KMS-11 (cell line): Measurements from ENCODE around the gene TSPO.

Experiments used
- H2AFZ ChIP-seq: fragments of 200-600 bp; sonication (generic); 2 replicates; pipeline ENCODE4 v1.6.1; 2016; ENCODE audit warnings: antibody characterized with exemption, mixed run types, low read depth
- H3K27ac ChIP-seq: fragments of 200-600 bp; sonication (generic); 2 replicates; pipeline ENCODE4 v1.6.1; 2016; ENCODE audit warnings: mild to moderate bottlenecking, mixed run types
- H3K27me3 ChIP-seq: fragments of 200-600 bp; sonication (generic); 2 replicates; pipeline ENCODE4 v1.6.1; 2017; ENCODE audit warnings: mild to moderate bottlenecking, low read depth, mixed run types, moderate library complexity; ENCODE audit not compliant: insufficient read depth
- H3K36me3 ChIP-seq: fragments of 200-600 bp; sonication (generic); 2 replicates; pipeline ENCODE4 v1.6.1; 2017; ENCODE audit warnings: mild to moderate bottlenecking, mixed run types; ENCODE audit not compliant: insufficient read depth
- H3K4me1 ChIP-seq: fragments of 200-600 bp; sonication (generic); 2 replicates; pipeline ENCODE4 v1.6.1; 2016; ENCODE audit warnings: mild to moderate bottlenecking, low read depth, mixed run types; ENCODE audit not compliant: poor library complexity, severe bottlenecking
- H3K4me2 ChIP-seq: fragments of 200-600 bp; sonication (generic); 2 replicates; pipeline ENCODE4 v1.7.0; 2016; ENCODE audit warnings: mild to moderate bottlenecking, mixed run types
- H3K4me3 ChIP-seq: fragments of 200-600 bp; sonication (generic); IDR thresholded peaks from 2 replicates; pipeline ENCODE4 v1.6.1; 2017; ENCODE audit warnings: low read depth, low read length, mixed read lengths; ENCODE audit not compliant: insufficient read depth
- H3K79me2 ChIP-seq: fragments of 200-600 bp; sonication (generic); 2 replicates; pipeline ENCODE4 v1.6.1; 2016; ENCODE audit warnings: low read depth, mixed run types; ENCODE audit not compliant: insufficient read depth
- H3K9ac ChIP-seq: fragments of 200-600 bp; sonication (generic); 2 replicates; pipeline ENCODE4 v1.6.1; 2016; ENCODE audit warnings: mild to moderate bottlenecking, mixed run types
- H4K20me1 ChIP-seq: fragments of 200-600 bp; sonication (generic); 2 replicates; pipeline ENCODE4 v1.6.1; 2016; ENCODE audit warnings: mild to moderate bottlenecking, mixed run types; ENCODE audit not compliant: insufficient read depth
- TF ChIP-seq, protein P1 (sequence below): fragments of 200-600 bp; sonication (generic); conservative IDR thresholded peaks from 2 replicates; pipeline ENCODE4 v1.6.1; 2017; ENCODE audit warnings: low read depth, mild to moderate bottlenecking, antibody characterized with exemption, low read length, moderate library complexity, mixed read lengths

TSPO gene

DNA sequence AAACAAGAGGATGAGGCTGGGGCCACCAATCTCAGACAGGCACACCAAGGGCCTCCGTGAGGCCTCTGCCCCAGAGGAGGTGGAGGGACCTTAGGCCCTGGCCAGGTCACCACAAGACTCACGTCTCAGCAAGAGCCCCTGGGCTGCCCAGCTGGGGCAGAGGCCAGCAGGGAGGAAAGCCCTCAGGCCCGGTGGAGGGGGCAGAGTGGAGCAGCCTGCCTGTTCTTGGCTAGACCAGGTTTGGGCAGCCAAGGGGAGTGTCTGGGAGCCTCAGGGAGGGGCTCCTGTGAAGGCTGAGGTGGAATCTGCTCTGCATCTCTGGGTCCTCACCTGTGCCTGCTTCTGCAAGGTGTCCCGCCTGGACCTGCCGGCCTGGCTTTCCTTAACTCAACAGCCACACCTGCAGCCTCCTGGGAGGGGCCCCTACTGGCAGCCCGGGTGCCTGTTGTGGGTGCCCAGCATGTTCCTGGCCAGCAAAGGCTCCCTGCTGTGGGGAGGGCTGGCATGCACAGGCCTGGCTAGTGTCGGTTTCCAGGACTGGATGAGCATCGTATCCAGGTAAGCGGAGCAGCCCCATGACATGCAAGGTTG lies 23.7 kb downstream of the TSPO start:
- no peak overlapping the region for H3K9ac ChIP-seq
- H2AFZ ChIP-seq: no peak overlapping the region
- no peaks in the 10 kb centered on the region for H3K4me1 ChIP-seq
- no peak overlapping the region for H3K4me2 ChIP-seq
- no peak overlapping the region for H3K27ac ChIP-seq
- no peaks in the 10 kb centered on the region for H4K20me1 ChIP-seq
- no peaks in the 10 kb centered on the region for H3K79me2 ChIP-seq
- TF ChIP-seq, protein P1, sequence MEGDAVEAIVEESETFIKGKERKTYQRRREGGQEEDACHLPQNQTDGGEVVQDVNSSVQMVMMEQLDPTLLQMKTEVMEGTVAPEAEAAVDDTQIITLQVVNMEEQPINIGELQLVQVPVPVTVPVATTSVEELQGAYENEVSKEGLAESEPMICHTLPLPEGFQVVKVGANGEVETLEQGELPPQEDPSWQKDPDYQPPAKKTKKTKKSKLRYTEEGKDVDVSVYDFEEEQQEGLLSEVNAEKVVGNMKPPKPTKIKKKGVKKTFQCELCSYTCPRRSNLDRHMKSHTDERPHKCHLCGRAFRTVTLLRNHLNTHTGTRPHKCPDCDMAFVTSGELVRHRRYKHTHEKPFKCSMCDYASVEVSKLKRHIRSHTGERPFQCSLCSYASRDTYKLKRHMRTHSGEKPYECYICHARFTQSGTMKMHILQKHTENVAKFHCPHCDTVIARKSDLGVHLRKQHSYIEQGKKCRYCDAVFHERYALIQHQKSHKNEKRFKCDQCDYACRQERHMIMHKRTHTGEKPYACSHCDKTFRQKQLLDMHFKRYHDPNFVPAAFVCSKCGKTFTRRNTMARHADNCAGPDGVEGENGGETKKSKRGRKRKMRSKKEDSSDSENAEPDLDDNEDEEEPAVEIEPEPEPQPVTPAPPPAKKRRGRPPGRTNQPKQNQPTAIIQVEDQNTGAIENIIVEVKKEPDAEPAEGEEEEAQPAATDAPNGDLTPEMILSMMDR: no peak
- H3K27me3 ChIP-seq: no peaks in the 10 kb centered on the region
- H3K4me3 ChIP-seq: no peak overlapping the region
- H3K36me3 ChIP-seq: peaks cover 2% of the 10 kb centered on the region; the same call in 1 of the 2 replicates

DNA sequence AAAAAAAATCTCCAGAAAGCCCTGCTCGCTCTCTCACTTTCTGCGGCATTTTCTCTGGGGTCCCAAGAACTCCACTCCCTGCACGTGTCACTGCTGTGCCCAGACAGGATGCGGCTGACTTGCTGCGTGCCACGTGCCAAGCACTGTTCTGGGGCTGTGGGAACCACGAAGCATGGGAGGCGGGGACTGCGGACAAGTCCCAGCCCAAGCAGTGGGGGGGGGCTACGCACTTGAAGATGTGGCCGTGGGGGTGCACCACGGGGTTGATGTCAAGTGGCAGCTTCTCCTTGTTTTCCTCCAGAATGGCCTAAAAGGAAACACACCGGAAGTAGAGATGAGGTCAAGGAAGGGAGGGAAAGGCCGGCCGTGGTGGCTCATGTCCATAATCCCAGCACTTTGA lies 24.7 kb downstream of the TSPO start:
- H3K4me3 ChIP-seq: no peak overlapping the region
- peaks cover 2% of the 10 kb centered on the region; the same call in 1 of the 2 replicates for H3K36me3 ChIP-seq
- H3K4me2 ChIP-seq: no peak overlapping the region
- no peak overlapping the region for H2AFZ ChIP-seq
- H3K4me1 ChIP-seq: no peaks in the 10 kb centered on the region
- no peaks in the 10 kb centered on the region for H3K79me2 ChIP-seq
- TF ChIP-seq, protein P1: no peak
- no peak overlapping the region for H3K9ac ChIP-seq
- H3K27me3 ChIP-seq: no peaks in the 10 kb centered on the region
- H4K20me1 ChIP-seq: no peaks in the 10 kb centered on the region
- no peak overlapping the region for H3K27ac ChIP-seq

DNA sequence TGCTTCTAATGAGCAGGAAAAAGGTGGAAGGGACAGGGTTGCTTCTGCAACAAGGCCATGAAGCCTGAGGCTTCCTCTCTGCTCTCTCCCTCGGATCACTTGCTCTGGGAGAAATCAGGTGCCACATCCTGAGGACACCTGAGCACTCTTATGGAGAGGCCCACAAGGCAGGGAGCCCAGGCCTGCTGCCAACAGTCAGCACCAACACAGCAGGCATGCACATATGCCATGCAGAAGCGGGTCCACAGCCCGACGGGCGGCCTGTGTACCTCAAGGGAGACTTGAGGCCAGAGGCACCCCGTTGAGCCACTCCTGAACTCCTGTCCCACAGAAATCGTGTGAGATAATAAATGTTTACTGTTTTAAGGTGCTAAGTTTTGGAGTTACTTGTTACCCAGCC lies 26.1 kb downstream of the TSPO start:
- Histone ChIP-seq H3K4me3 (no peak overlapping the region), H3K36me3 (peaks cover 2% of the 10 kb centered on the region; the same call in 1 of the 2 replicates), H3K4me1 (no peaks in the 10 kb centered on the region), H3K4me2 (no peak overlapping the region), H3K27me3 (no peaks in the 10 kb centered on the region), H2AFZ (no peak overlapping the region), H4K20me1 (no peaks in the 10 kb centered on the region), H3K79me2 (peaks cover 2% of the 10 kb centered on the region; the same call in 1 of the 2 replicates), H3K27ac (no peak overlapping the region), H3K9ac (no peak overlapping the region)
- TF ChIP-seq, protein P1: no peak

DNA sequence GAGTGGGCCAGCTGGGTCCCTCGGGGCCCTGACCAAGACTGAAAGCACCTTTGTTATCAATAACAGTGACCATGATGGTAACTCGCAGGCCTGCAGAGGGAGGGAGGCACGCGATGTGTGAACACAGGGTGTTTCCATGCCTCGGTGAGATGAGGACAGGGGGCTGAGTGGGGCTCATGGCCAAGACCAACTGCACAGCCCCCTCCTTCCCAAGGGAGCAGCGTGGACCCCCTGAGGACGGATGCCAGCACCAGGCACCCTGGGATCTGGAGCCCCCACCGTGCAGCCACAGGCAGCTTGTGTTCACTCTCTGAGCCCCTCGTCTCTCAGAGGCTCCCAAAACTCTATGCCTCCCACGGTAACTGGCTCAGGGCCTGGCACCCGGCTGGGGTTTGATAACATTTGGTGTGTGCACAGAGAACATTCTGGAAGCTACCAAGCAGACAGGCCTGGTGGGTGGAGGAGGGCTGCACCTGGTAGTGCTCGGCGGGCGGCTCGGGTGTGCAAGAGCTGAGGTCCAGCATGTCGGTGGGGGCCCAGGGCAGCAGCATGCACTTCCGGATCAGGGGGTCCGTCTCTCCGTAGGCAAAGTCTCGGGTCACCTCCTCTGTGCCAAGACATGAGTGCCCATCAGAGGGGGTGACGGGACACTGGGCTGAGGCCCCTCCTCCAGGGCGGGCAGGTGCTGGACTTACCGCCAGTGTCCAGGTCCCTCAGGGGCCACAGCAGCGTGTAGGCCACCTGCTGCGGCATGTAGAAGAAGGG lies 28.0 kb downstream of the TSPO start:
- Histone ChIP-seq H3K4me2 (no peak overlapping the region), H3K9ac (no peak overlapping the region), H3K79me2 (peaks cover 19% of the 10 kb centered on the region), H3K27me3 (no peaks in the 10 kb centered on the region), H4K20me1 (no peaks in the 10 kb centered on the region), H3K27ac (no peak overlapping the region), H3K36me3 (peaks cover 2% of the 10 kb centered on the region; the same call in 1 of the 2 replicates), H2AFZ (no peak overlapping the region), H3K4me3 (no peak overlapping the region), H3K4me1 (no peaks in the 10 kb centered on the region)
- TF ChIP-seq, protein P1: no peak
